HEK293T (cell line): ENCODE measurements around the gene CACHD1.

Experiments
- BHLHE40 ChIP-seq: fragments of 450-650 bp; IDR thresholded peaks from 2 replicates; pipeline ENCODE4 v1.6.1; 2016; ENCODE audit warnings: mild to moderate bottlenecking, moderate library complexity, borderline replicate concordance
- CTBP1 ChIP-seq: fragments of 450-650 bp; IDR thresholded peaks from 2 replicates; pipeline ENCODE4 v1.6.1; 2016; ENCODE audit warnings: borderline replicate concordance
- ELF4 ChIP-seq: fragments of 450-650 bp; IDR thresholded peaks from 2 replicates; pipeline ENCODE4 v1.6.1; 2017; ENCODE audit warnings: antibody characterized with exemption
- FOXM1 ChIP-seq: fragments of 450-650 bp; IDR thresholded peaks from 2 replicates; pipeline ENCODE4 v1.6.1; 2017; ENCODE audit warnings: mild to moderate bottlenecking, borderline replicate concordance
- L3MBTL2 ChIP-seq: fragments of 450-650 bp; conservative IDR thresholded peaks from 2 replicates; pipeline ENCODE4 v1.6.1; 2016; ENCODE audit warnings: mild to moderate bottlenecking
- LEF1 ChIP-seq: fragments of 450-650 bp; IDR thresholded peaks from 2 replicates; pipeline ENCODE4 v1.6.1; 2017; ENCODE audit warnings: mild to moderate bottlenecking, borderline replicate concordance
- NFRKB ChIP-seq: fragments of 450-650 bp; IDR thresholded peaks from 2 replicates; pipeline ENCODE4 v1.6.1; 2016; ENCODE audit warnings: mild to moderate bottlenecking, moderate library complexity
- SP1 ChIP-seq: fragments of 450-650 bp; IDR thresholded peaks from 2 replicates; pipeline ENCODE4 v1.6.1; 2017
- SUZ12 ChIP-seq: fragments of 450-650 bp; IDR thresholded peaks from 2 replicates; pipeline ENCODE4 v1.6.1; 2016; ENCODE audit warnings: mild to moderate bottlenecking
- TARDBP ChIP-seq: fragments of 450-650 bp; IDR thresholded peaks from 2 replicates; pipeline ENCODE4 v1.6.1; 2016
- TF ChIP-seq, protein P1 (sequence below): fragments of 450-650 bp; IDR thresholded peaks from 2 replicates; pipeline ENCODE4 v1.6.1; 2016

GRCh38 chr1:64703600-64703999 is 233.7 kb downstream of the CACHD1 start:
- TF ChIP-seq, protein P1, sequence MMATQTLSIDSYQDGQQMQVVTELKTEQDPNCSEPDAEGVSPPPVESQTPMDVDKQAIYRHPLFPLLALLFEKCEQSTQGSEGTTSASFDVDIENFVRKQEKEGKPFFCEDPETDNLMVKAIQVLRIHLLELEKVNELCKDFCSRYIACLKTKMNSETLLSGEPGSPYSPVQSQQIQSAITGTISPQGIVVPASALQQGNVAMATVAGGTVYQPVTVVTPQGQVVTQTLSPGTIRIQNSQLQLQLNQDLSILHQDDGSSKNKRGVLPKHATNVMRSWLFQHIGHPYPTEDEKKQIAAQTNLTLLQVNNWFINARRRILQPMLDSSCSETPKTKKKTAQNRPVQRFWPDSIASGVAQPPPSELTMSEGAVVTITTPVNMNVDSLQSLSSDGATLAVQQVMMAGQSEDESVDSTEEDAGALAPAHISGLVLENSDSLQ: no peak
- TF ChIP-seq SUZ12 (no peak), CTBP1 (no peak), TARDBP (no peak), L3MBTL2 (no peak), ELF4 (no peak), FOXM1 (no peak), LEF1 (no peak), NFRKB (no peak), SP1 (no peak), BHLHE40 (no peak)
